ENCODE results near the gene SYCE3.
"Not testable (repeated sequence)": the region's sequence is repeated elsewhere in the genome, so short reads cannot be mapped to it uniquely, and the experiment has no call there.

SYCE3 gene, protein sequence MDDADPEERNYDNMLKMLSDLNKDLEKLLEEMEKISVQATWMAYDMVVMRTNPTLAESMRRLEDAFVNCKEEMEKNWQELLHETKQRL

DNA sequence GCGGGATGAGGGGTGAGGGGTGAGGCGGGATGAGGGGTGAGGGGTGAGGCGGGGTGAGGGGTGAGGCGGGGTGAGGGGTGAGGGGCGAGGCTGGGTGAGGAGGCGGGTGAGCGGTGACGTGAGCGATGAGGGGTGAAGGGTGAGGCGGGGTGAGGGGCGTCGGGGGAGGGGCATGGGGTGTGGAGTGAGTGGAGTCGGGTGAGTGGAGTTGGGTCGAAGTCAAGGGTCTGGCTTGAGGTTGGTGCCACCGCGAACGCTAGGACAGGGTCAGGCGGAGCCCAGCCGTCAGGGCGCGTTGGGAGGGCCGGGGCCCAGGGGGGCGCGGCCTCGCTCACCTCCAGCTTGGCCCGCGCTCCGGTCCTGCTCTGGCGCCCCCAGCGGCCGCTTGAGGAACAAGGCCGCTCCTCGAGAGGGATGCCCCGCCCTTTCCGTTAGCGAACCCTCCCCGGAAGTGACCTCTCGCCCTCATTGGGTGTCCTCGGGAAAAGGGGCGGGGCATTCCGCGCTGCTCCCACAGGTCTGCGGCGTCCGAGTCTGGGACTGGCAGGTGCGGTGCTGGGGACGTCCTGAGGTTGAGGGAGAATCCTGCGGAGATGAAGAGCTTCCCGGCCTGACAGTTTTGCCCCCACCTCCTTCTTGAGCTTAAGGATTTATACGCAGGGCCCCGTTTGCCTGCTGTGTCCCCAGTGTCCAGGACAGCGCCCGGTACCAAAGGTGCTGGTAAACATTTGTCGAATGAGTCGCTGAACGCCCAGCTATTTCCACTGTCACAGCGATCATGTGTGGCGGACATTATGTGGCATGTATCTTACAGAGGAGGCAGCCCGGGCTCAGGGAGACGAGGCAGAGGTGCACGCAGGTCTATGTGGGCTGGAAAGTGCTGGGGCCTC lies at the start of gene SYCE3:
Gene SYCE3 (minus strand): TSS at position 397 of the 890 bp plus-strand sequence. CDS start 6,514 bp downstream, outside the sequence.
- DNase-seq (ENCODE audit: low spot score), result peak; percentile 96
- Mint-ChIP-seq H3K4me1 (ENCODE audit: low read depth) (peaks cover 19% of the 10 kb centered on the region), H3K36me3 (ENCODE audit: low read depth) (peaks cover 3% of the 10 kb centered on the region), H3K9me3 (no peaks in the 10 kb centered on the region), H3K27me3 (ENCODE audit: low read depth) (peaks cover 23% of the 10 kb centered on the region), H3K4me3 (peak within 1 kb of the TSS; percentile 88), H3K27ac (peak within 1 kb of the TSS; percentile 71)

DNA sequence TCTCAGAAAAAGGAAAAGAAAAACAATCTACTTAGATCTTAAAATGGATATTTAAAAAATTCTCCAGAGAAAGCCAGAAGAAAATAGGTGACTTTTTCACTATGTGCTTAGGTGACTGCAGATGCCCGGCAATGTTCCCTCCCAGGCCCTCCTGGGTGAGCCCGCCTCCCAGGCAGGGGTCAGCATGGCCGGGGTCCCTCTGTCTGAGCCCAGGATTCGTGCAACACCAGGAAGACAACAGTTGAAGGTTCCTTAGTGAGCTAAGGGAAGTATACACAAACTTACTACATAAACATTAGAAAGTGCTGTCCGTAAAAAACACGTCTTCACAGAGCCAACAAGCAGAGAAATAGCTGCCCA lies 49.4 kb upstream of the SYCE3 start:
- peaks cover 3% of the 10 kb centered on the region for H3K4me1 Mint-ChIP-seq (ENCODE audit: low read depth)
- no peaks in the 10 kb centered on the region for H3K36me3 Mint-ChIP-seq (ENCODE audit: low read depth)
- no peaks in the 10 kb centered on the region for H3K9me3 Mint-ChIP-seq
- H3K27ac Mint-ChIP-seq, result no peak overlapping the region
- no peak for DNase-seq (ENCODE audit: low spot score)
- H3K4me3 Mint-ChIP-seq, result no peak overlapping the region
- peaks cover 10% of the 10 kb centered on the region for H3K27me3 Mint-ChIP-seq (ENCODE audit: low read depth)

DNA sequence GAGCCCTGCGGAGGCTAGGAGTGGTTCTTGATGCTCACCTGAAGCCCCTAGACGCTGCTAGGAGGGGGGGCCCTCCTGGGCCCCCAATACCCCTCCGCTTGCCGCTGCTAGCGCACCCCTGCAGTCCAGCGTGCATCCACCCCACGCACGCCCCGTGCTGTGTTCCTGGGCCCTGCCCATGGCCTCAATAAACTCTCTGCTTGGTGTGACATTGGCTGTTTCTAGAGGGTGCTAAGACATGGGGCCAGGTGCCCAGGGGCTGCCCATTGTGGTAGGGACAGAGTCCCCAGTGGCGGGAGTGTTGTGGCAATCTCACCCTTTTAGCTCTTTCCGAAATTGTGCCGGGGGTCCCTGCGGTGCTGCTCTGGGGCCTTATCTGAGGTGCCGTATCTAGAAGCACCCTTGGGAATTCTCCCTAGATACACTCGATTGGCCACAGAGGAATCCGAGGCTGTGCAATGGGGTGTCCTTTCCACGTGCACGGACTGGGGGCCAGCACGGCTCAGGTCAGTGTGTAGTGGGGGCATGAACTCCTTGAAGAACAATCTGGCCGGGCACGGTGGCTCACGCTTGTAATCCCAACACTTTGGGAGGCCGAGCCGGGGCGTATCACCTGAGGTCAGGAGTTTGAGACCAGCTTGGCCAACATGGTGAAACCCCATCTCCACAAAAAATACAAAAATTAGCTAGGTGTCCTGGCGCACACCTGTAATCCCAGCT lies 48.8 kb upstream of the SYCE3 start:
- no peak overlapping the region for H3K27ac Mint-ChIP-seq
- H3K4me1 Mint-ChIP-seq (ENCODE audit: low read depth), result peaks cover 3% of the 10 kb centered on the region
- DNase-seq (ENCODE audit: low spot score), result no peak
- peaks cover 12% of the 10 kb centered on the region for H3K27me3 Mint-ChIP-seq (ENCODE audit: low read depth)
- no peaks in the 10 kb centered on the region for H3K9me3 Mint-ChIP-seq
- no peak overlapping the region for H3K4me3 Mint-ChIP-seq
- H3K36me3 Mint-ChIP-seq (ENCODE audit: low read depth), result no peaks in the 10 kb centered on the region

DNA sequence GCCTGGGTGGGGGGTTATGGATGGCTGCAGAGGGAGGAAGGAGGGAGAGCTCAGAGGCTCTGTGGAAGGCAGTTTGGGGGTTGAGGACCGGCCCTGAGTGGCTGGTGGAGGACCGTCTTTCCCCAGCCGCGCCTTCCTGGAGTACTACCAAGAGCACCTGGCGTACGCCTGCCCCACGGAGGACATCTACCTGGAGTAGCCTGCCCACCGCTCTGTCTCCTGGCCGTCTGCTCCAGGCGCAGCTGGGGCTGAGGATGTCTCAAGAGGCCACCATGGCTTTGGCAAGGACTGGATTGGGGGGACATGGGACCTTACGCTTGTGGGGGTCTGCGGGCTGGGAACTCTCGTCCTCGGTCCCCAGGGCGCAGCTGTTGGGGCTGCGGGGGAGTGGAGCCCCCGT lies 47.9 kb upstream of the SYCE3 start:
- Mint-ChIP-seq H3K9me3 (no peaks in the 10 kb centered on the region), H3K4me1 (ENCODE audit: low read depth) (peaks cover 3% of the 10 kb centered on the region), H3K4me3 (no peak overlapping the region), H3K27ac (no peak overlapping the region), H3K27me3 (ENCODE audit: low read depth) (peaks cover 17% of the 10 kb centered on the region), H3K36me3 (ENCODE audit: low read depth) (no peaks in the 10 kb centered on the region)
- DNase-seq (ENCODE audit: low spot score), result no peak

DNA sequence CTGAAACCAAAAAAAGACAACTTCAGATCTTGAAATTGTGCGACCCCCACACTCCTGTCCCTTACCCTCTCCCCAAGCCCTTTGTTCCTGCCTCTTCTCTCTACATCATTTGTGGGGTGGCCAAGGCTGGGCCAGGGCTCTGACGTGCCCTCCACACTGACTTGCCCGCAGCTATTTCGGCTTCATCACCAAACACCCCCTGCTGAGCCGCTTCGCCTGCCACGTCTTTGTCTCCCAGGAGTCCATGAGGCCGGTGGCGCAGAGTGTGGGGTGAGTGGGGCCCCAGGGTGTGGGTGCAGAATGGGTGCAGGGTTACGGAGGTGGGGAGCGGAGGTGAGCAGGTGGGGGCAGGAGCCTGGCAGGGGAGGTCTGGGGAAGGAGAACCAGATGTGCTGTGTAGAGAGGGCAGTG lies 47.3 kb upstream of the SYCE3 start:
- H3K4me1 Mint-ChIP-seq (ENCODE audit: low read depth), result peaks cover 3% of the 10 kb centered on the region
- no peaks in the 10 kb centered on the region for H3K9me3 Mint-ChIP-seq
- H3K36me3 Mint-ChIP-seq (ENCODE audit: low read depth), result no peaks in the 10 kb centered on the region
- peaks cover 17% of the 10 kb centered on the region for H3K27me3 Mint-ChIP-seq (ENCODE audit: low read depth)
- no peak overlapping the region for H3K27ac Mint-ChIP-seq
- no peak overlapping the region for H3K4me3 Mint-ChIP-seq
- no peak for DNase-seq (ENCODE audit: low spot score)

DNA sequence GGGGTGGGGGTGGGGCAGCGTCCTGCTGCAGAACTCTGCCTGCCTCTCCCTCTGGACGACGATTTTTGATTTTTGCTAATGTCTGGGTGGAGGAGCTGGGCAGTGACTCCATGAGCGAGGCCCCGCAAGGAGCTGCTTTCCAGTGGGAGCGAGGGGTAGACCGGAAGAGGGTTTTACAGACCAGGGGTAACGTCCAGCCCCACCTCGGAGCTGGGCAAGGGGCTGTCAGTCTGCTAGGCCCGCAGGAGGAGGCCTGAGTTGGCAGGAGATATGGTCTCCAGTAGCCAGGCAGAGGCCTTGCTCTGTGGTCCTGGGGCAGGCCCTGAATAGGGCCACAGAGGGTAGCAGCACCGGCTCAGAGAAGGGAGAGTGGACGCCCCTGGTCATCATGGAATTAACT lies 46.9 kb upstream of the SYCE3 start:
- Mint-ChIP-seq H3K27me3 (ENCODE audit: low read depth) (peaks cover 17% of the 10 kb centered on the region), H3K9me3 (no peaks in the 10 kb centered on the region), H3K36me3 (ENCODE audit: low read depth) (no peaks in the 10 kb centered on the region), H3K27ac (no peak overlapping the region), H3K4me1 (ENCODE audit: low read depth) (peaks cover 3% of the 10 kb centered on the region), H3K4me3 (no peak overlapping the region)
- no peak for DNase-seq (ENCODE audit: low spot score)

DNA sequence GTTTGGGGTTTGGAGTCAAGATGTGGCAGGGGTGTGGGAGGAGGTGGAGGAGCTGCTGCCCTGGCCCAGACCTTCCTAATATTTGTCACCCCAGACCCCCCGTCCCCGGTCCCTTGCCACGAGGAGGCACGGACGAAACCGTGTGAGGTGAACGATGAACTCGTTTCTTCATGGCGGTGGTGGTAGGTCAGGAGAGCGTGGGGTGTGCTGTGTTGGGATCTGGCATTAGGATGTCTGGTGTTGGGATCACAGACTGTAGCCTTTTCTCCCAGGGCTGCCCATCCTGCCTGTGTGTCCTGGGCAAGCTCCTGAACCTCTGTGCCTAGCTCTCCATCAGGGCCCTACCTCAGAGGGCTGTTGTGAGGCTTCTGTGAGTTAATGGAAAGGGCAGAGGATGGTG lies 46.3 kb upstream of the SYCE3 start:
- Mint-ChIP-seq H3K36me3 (ENCODE audit: low read depth) (no peaks in the 10 kb centered on the region), H3K27me3 (ENCODE audit: low read depth) (peaks cover 13% of the 10 kb centered on the region), H3K27ac (no peak overlapping the region), H3K4me3 (no peak overlapping the region), H3K9me3 (no peaks in the 10 kb centered on the region), H3K4me1 (ENCODE audit: low read depth) (peaks cover 3% of the 10 kb centered on the region)
- DNase-seq (ENCODE audit: low spot score), result no peak

DNA sequence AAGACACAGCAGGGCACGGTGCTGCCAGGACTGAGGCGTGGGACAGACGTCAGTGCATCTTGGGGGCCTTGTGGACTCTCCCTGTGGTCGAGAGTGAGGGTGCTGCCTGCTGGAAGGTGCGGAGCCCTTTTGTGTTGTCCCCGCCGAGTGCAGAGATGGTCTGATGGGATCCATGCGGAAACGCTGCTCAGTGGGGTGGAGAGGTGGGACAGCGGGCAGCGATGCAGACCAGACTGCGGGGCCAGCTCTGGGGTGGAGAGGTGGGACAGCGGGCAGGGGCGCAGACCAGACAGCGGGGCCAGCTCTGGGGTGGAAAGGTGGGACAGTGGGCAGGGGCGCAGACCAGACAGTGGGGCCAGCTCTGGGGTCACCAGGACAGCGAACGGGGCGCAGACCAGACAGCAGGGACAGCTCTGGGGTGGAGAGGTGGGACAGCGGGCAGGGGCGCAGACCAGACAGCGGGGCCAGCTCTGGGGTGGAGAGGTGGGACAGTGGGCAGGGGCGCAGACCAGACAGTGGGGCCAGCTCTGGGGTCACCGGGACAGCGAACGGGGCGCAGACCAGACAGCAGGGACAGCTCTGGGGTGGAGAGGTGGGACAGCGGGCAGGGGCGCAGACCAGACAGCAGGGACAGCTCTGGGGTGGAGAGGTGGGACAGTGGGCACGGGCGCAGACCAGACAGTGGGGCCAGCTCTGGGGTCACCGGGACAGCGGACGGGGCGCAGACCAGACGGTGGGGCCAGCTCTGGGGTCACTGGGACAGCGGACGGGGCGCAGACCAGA lies 45.5 kb upstream of the SYCE3 start:
- DNase-seq (ENCODE audit: low spot score); H3K9me3 Mint-ChIP-seq; H3K4me3 Mint-ChIP-seq; H3K27ac Mint-ChIP-seq; H3K4me1 Mint-ChIP-seq (ENCODE audit: low read depth); H3K36me3 Mint-ChIP-seq (ENCODE audit: low read depth): not testable (repeated sequence)
- H3K27me3 Mint-ChIP-seq (ENCODE audit: low read depth), result peaks cover 16% of the 10 kb centered on the region

DNA sequence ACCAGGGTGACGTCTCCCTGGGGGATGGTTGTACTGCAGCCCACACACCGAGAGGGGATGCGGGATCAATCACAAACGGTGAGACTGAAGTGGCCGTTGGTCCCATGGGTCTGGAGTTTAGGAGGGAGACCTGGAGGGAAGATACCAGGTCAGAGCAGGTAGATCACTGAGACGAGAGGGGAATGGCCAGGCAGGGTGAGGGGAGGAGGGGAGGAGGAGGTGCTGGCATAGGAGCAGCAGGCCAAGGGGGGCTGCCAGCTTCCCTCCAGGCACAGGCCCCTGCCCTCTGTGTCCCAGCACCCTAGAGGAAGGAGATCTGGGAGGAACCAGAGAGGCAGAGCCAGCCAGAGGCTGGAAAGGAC lies 44.9 kb upstream of the SYCE3 start:
- Mint-ChIP-seq H3K4me3 (no peak overlapping the region), H3K36me3 (ENCODE audit: low read depth) (no peaks in the 10 kb centered on the region), H3K27ac (no peak overlapping the region), H3K9me3 (no peaks in the 10 kb centered on the region), H3K27me3 (ENCODE audit: low read depth) (peaks cover 22% of the 10 kb centered on the region), H3K4me1 (ENCODE audit: low read depth) (peaks cover 3% of the 10 kb centered on the region)
- DNase-seq (ENCODE audit: low spot score), result no peak

DNA sequence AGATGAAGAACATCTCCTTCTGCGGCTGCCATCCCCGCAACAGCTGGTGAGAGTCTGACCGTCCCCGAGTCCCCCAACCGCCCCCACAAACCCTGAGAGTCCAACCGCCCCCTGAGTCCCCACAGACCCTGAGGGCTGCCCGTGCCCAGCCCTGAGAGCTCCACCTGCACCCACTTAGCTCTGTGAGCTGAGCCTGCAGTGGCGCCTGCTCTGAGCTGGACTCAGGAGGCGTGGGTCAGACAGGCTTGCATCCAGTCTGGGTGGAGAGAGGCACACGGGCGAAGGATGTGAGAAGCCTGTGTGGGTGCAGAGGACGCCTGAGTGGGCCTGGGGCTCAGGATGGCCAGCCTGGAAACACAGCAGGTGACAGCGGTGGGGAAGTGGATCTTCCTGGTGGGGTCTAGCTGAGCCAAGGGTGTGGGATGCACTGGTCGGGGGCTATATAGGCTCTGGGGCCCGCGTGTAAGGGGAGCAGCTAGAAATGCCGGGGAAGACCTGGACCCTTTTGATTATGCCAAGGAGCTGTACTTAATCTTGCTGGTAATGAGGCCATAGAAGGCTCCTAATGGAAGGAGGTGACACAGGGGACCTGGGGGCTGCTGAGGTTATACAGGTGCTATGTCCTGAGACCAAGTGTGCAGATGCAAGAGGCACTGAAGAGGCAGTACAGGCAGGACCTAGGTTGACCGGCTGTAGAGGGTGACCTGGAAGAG lies 44.4 kb upstream of the SYCE3 start:
- no peaks in the 10 kb centered on the region for H3K9me3 Mint-ChIP-seq
- H3K27me3 Mint-ChIP-seq (ENCODE audit: low read depth), result peaks cover 25% of the 10 kb centered on the region
- DNase-seq (ENCODE audit: low spot score), result no peak
- no peak overlapping the region for H3K4me3 Mint-ChIP-seq
- no peaks in the 10 kb centered on the region for H3K36me3 Mint-ChIP-seq (ENCODE audit: low read depth)
- H3K4me1 Mint-ChIP-seq (ENCODE audit: low read depth), result no peaks in the 10 kb centered on the region
- H3K27ac Mint-ChIP-seq, result no peak overlapping the region

DNA sequence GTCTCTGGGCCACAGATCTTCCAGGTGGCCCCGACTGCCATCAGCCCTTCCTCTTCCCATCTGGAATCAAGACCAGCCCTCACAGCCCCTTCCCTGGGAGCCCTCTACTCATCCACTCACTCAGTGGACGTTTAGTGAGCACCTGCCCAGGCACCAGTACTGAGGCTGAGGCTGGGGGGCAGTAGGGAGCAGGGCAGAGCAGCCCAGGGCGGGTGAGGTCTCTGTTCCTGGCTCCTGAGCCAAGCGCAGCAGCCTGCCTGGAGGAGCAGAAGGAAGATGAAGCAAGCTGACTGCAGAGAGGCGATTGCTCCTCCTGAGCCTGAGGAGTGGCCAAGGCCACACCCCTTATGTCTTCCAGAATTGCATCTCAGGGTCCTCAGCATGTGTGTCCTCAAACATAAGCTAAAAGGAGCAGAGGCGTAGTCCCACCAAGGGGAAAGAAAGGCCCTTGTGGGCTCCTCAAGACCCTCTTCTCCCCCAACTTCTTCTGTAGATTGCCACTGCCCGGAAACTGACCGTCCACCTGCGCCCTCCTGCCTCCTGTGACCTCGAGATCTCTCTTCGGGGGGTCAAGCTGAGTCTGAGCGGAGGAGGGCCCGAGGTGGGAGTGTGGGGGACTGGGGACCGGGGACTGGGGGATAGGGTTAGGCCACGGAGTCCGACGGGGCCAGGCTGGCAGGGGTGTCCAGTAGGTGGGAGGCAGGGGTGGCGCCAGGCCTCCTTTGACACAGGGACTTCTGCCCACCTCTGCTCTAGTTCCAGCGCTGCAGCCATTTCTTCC lies 43.6 kb upstream of the SYCE3 start:
- no peak for DNase-seq (ENCODE audit: low spot score)
- Mint-ChIP-seq H3K4me1 (ENCODE audit: low read depth) (no peaks in the 10 kb centered on the region), H3K36me3 (ENCODE audit: low read depth) (no peaks in the 10 kb centered on the region), H3K4me3 (no peak overlapping the region), H3K9me3 (no peaks in the 10 kb centered on the region), H3K27ac (no peak overlapping the region), H3K27me3 (ENCODE audit: low read depth) (peaks cover 32% of the 10 kb centered on the region)

DNA sequence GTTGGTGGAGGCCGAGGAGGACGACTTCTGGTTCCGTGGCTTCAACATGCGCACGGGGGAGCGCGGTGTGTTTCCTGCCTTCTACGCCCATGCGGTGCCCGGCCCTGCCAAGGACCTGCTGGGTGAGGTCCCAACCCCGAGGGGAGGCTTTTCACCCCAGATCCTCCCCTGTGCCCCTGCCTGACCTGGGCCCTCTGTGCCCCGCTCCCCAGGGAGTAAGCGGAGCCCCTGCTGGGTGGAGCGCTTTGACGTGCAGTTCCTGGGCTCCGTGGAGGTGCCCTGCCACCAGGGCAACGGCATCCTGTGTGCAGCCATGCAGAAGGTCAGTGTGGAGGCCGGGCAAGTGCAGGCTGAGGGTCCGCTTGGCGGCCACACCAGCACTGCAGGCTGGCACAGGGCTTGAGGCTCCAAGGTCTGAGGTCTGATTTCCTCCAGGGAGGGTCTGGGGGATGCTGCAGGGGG lies 42.9 kb upstream of the SYCE3 start:
- Mint-ChIP-seq H3K4me1 (ENCODE audit: low read depth) (no peaks in the 10 kb centered on the region), H3K4me3 (no peak overlapping the region), H3K9me3 (no peaks in the 10 kb centered on the region), H3K36me3 (ENCODE audit: low read depth) (no peaks in the 10 kb centered on the region), H3K27me3 (ENCODE audit: low read depth) (peaks cover 32% of the 10 kb centered on the region), H3K27ac (no peak overlapping the region)
- DNase-seq (ENCODE audit: low spot score), result no peak

Data from T-helper 2 cell treated with Interferon-gamma antibody and Interleukin-4, amounts not matched to agents 5 μg/mL and 100 μg/mL, for 36 hours (primary cell).